ENCODE results near the gene MMP20.

Gene MMP20

GRCh38 chr11:102568851-102569250, 56.3 kb downstream of the MMP20 start:
- TF ChIP-seq GATA3 (IDR thresholded peaks at IDR 0.05; ENCODE audit: low read depth, low read length) (no peak), GATA2 (IDR thresholded peaks at IDR 0.05; ENCODE audit: low read depth, low read length) (no peak)

DNA sequence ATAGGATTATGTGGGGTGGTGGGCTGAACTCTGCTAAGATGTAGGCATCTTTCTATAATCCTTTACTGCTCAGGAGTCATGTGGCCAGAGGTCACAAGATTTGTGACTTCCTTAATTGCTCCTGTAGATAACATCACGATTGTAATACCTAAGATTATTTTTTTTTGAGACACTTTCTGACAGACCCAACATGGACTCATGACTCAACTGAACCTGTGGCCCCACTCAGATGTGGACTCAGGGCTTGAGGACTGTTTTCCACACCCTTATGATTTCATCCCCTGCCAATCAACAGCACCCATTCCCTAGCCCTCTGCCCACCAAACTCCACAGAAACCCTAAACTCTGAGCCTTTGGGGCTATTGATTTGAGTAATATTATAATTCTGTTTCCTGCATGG, 59.0 kb downstream of the MMP20 start:
- TF ChIP-seq GATA3 (IDR thresholded peaks at IDR 0.05; ENCODE audit: low read depth, low read length) (no peak), GATA2 (IDR thresholded peaks at IDR 0.05; ENCODE audit: low read depth, low read length) (no peak)

- TF ChIP-seq GATA3 (IDR thresholded peaks at IDR 0.05; ENCODE audit: low read depth, low read length) (no peak), GATA2 (IDR thresholded peaks at IDR 0.05; ENCODE audit: low read depth, low read length) (no peak)
These were observed 61.0 kb downstream of the MMP20 start for GRCh38 chr11:102564110-102564509.

DNA sequence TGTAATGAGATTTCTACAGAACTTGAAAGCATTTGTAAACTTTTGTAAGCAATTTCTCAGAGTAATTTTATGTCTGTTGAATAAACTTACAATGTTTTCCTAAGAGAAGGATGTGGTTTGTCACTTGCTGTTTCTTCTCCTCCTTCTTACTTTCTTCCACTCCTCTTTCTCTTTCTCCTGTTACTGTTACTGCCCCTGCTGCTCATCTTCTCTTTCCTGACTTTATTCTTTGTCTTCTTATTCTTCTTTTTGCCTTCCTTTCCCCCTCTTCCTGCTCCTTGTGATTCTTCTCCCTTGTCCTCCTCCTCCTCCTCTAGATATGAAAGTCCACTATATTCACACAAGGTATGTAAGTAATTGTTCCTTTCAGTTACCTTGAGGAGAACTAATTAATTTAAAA, 63.5 kb downstream of the MMP20 start:
- TF ChIP-seq GATA3 (IDR thresholded peaks at IDR 0.05; ENCODE audit: low read depth, low read length), result no peak
- TF ChIP-seq GATA2 (IDR thresholded peaks at IDR 0.05; ENCODE audit: low read depth, low read length), result no peak

- TF ChIP-seq GATA2 (IDR thresholded peaks at IDR 0.05; ENCODE audit: low read depth, low read length) (no peak), GATA3 (IDR thresholded peaks at IDR 0.05; ENCODE audit: low read depth, low read length) (no peak)
These were observed 64.5 kb downstream of the MMP20 start for GRCh38 chr11:102560555-102561011.

DNA sequence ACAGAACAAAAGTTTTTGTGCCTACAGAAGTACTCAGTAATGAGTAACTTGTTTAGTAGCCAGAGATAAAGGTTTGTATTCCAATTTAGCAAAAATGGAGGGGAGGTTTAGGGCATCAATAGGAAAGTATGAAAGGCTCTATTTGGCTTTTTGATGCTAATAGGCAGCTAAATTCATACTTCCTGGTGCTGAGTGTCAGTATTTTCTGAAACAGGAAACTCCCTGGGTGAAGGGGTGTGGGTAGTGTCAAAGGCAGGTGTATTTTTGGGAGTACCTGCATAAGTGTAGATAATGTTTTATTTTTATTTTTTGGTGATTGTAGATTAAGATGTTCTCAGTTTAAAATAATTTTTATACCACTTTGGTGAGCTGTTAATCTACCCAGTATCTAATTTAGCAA, 65.3 kb downstream of the MMP20 start:
- TF ChIP-seq GATA3 (IDR thresholded peaks at IDR 0.05; ENCODE audit: low read depth, low read length) (no peak), GATA2 (IDR thresholded peaks at IDR 0.05; ENCODE audit: low read depth, low read length) (no peak)

DNA sequence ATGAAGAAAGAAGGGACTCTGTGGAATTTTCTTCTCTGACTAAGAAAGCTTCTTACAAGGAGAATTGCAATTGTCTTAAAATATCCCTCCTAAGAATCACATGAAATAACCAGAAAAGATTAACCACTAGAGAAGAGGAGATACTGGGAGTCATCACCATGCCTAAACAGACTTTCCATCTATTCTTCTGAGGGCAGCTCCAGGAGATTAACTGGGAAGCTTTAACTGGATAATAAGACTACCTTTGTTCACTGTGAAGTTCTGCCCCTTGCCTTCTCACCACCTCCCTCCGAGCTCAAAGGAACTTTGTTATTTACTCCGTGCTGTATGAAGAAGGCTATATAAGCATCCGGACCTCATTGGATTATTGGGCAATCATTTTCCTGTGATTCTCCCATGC, 70.0 kb downstream of the MMP20 start:
- no peak for TF ChIP-seq GATA2 (IDR thresholded peaks at IDR 0.05; ENCODE audit: low read depth, low read length)
- no peak for TF ChIP-seq GATA3 (IDR thresholded peaks at IDR 0.05; ENCODE audit: low read depth, low read length)

GRCh38 chr11:102553835-102554282, 71.3 kb downstream of the MMP20 start:
- no peak for TF ChIP-seq GATA2 (IDR thresholded peaks at IDR 0.05; ENCODE audit: low read depth, low read length)
- no peak for TF ChIP-seq GATA3 (IDR thresholded peaks at IDR 0.05; ENCODE audit: low read depth, low read length)

- TF ChIP-seq GATA3 (IDR thresholded peaks at IDR 0.05; ENCODE audit: low read depth, low read length), result no peak
- TF ChIP-seq GATA2 (IDR thresholded peaks at IDR 0.05; ENCODE audit: low read depth, low read length), result no peak
These were observed 72.5 kb downstream of the MMP20 start for GRCh38 chr11:102552447-102553194.

DNA sequence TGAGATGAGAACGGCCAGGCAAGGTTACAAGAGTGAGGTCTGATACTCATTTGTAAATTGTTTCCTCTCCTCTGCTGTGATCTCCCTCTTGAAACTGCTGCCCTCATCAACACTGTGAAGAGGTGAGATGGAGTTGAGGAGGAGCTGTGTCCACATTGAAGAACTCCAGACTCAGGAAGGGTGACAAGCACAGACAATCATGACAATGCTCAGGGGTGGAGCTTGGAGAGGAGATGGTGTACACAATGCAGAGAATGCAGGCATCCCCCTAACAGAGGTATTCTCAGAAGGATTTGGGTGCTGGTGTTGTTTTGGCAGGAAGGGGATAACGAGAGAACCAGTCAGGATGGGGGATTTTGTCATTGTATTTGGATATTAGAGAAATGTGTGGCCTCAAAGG, 73.1 kb downstream of the MMP20 start:
- TF ChIP-seq GATA3 (IDR thresholded peaks at IDR 0.05; ENCODE audit: low read depth, low read length) (no peak), GATA2 (IDR thresholded peaks at IDR 0.05; ENCODE audit: low read depth, low read length) (no peak)

GRCh38 chr11:102551169-102551781, 73.9 kb downstream of the MMP20 start:
- TF ChIP-seq GATA2 (IDR thresholded peaks at IDR 0.05; ENCODE audit: low read depth, low read length) (no peak), GATA3 (IDR thresholded peaks at IDR 0.05; ENCODE audit: low read depth, low read length) (no peak)

- TF ChIP-seq GATA3 (IDR thresholded peaks at IDR 0.05; ENCODE audit: low read depth, low read length) (no peak), GATA2 (IDR thresholded peaks at IDR 0.05; ENCODE audit: low read depth, low read length) (no peak)
These were observed 78.1 kb downstream of the MMP20 start for GRCh38 chr11:102546923-102547471.

DNA sequence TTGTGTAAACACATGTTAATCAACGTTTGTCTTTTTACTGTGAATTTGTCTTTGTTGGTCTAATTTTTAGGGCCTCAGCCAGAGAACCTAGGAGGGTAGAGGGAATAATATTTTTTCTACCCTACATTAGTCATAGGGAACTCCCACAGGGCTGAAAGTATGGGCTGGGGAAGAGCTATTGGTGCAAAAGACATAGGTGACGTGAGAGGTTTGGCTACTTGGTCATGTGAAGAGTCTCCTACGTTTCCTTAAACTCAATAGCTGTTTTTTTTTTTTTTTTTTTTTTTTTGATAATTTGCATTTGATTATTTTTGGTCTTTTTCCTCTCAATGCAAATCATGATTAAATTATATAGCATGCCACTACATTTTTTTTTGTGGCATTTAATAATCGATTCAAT, 78.7 kb downstream of the MMP20 start:
- TF ChIP-seq GATA2 (IDR thresholded peaks at IDR 0.05; ENCODE audit: low read depth, low read length), result no peak
- TF ChIP-seq GATA3 (IDR thresholded peaks at IDR 0.05; ENCODE audit: low read depth, low read length), result no peak

- TF ChIP-seq GATA2 (IDR thresholded peaks at IDR 0.05; ENCODE audit: low read depth, low read length), result no peak
- TF ChIP-seq GATA3 (IDR thresholded peaks at IDR 0.05; ENCODE audit: low read depth, low read length), result no peak
These were observed 79.4 kb downstream of the MMP20 start for GRCh38 chr11:102545701-102546100.

- TF ChIP-seq GATA2 (IDR thresholded peaks at IDR 0.05; ENCODE audit: low read depth, low read length), result no peak
- TF ChIP-seq GATA3 (IDR thresholded peaks at IDR 0.05; ENCODE audit: low read depth, low read length), result no peak
These were observed 80.5 kb downstream of the MMP20 start for GRCh38 chr11:102544594-102544993.

Measured in SH-SY5Y (cell line).